Esophagus (tissue), 2 donors: ENCODE results near the gene ABCA4. TPM values are rescaled to one million over a fixed set of nuclear protein-coding genes. Genes with fewer than 3 reads are reported as not detected.

Experiments used
- H3K27ac ChIP-seq, 2 donors: one replicate each; pipeline ENCODE4 v1.5.1; 2013; ENCODE audit warnings: low read depth in 2 of 2, mild to moderate bottlenecking in 2 of 2, inconsistent platforms in 1 of 2, low read length in 1 of 2, moderate library complexity in 1 of 2
- H3K27me3 ChIP-seq, 2 donors: one replicate each; pipeline ENCODE4 v1.6.1; 2013; ENCODE audit warnings: low read length in 2 of 2, control low read depth in 1 of 2, mild to moderate bottlenecking in 1 of 2; ENCODE audit not compliant: insufficient read depth in 2 of 2, control insufficient read depth in 1 of 2
- H3K36me3 ChIP-seq, 2 donors: one replicate each; pipeline ENCODE4 v1.6.1; 2013; ENCODE audit warnings: low read length in 1 of 2; ENCODE audit not compliant: control insufficient read depth in 2 of 2, insufficient read depth in 2 of 2
- H3K4me1 ChIP-seq, 2 donors: one replicate each; pipeline ENCODE4 v1.6.1; 2013; ENCODE audit warnings: low read length in 1 of 2; ENCODE audit not compliant: control insufficient read depth in 2 of 2, insufficient read depth in 2 of 2
- H3K4me3 ChIP-seq, 2 donors: one replicate each; pipeline ENCODE4 v1.5.1; 2013; ENCODE audit warnings: low read length in 2 of 2, mild to moderate bottlenecking in 2 of 2, low read depth in 1 of 2, moderate library complexity in 1 of 2
- H3K9me3 ChIP-seq, 2 donors: one replicate each; pipeline ENCODE4 v1.6.1; 2013; ENCODE audit warnings: mild to moderate bottlenecking in 2 of 2, low read depth in 1 of 2, low read length in 1 of 2, moderate library complexity in 1 of 2; ENCODE audit not compliant: control insufficient read depth in 2 of 2, insufficient read depth in 1 of 2
- WGBS, 2 donors: extraction: QIAGEN DNeasy Blood & Tissue Kit; methylation state at CpG; one replicate each; pipeline ENCODE4 v1.1.7; 2013; 5-methylcytosine and 5-hydroxymethylcytosine counted together
- polyA plus RNA-seq, 2 donors: library from polyadenylated mRNA; stranded (reverse); fragments of 200-250 nt; gene quantifications; one replicate each; pipeline ENCODE4 v1.2.3, GENCODE V29; 2013
- donor health status: healthy with polysubstance abuse.
- donor health status: Bipolar disorder and iron deficiency.

ABCA4 gene
- polyA plus RNA-seq, 2 donors, result 0.04 to 0.07 TPM

- H3K36me3 ChIP-seq, result no peaks in the 10 kb centered on the region
- no peaks in the 10 kb centered on the region for H3K27me3 ChIP-seq
- peaks cover 0 to 2% of the 10 kb centered on the region in 2 donors for H3K4me1 ChIP-seq
- no peak overlapping the region for H3K4me3 ChIP-seq
- H3K9me3 ChIP-seq, result no peaks in the 10 kb centered on the region
- WGBS, 2 donors, result 90% methylated on average over 10 of the region's 10 CpGs
- H3K27ac ChIP-seq, result no peak overlapping the region
Observed at GRCh38 chr1:94026619-94027380, 94.1 kb downstream of the ABCA4 start.

DNA sequence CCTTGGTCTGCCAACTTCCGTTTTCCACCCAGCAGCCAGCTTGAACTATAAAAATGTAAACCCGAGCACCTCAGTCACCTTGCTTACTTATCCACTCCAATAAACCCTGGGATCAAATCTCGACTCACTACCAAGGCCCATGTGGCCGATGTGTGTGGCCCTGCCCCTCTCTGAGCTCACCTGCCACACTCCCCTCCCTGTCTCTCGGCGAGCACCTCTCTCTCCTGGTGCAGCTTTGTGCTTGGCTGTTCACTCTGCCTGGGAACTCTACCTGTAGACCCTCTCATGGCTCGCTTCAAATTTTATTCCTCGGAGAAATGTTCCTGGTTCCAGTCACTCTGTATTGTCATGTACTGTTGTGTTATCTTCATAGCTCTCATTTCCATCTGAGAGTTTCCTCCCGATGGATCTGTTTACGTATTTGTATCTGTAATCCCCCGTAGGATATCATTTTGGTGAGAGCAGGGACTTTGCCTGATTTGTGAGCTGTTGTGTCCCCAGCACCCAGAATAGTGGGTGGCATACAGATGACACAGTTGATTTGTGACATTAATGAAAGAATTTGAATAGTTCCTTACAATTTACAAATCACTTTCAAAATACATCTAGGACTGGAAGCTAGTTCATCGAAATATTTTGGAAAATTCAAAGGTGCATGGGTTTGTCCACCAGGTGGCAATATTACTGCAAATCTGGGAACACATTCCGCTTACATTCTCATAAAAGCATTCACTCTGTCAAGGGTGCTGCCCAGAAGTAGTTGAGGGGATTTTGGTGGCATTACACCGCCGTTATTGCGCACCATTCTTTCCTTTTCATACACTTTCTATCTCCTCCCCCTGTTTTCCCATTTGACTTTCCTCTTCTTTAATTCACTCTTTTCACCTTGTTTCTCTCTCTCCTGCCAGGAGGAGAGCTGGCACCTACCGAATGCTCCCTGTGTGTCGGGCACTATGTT lies 95.3 kb downstream of the ABCA4 start:
- H3K4me3 ChIP-seq, result no peak overlapping the region
- 52 to 59% methylated on average over 18 of the region's 18 CpGs for WGBS, 2 donors
- no peaks in the 10 kb centered on the region for H3K36me3 ChIP-seq
- H3K9me3 ChIP-seq, result no peaks in the 10 kb centered on the region
- H3K27me3 ChIP-seq, result no peaks in the 10 kb centered on the region
- no peak overlapping the region for H3K27ac ChIP-seq
- peaks cover 0 to 2% of the 10 kb centered on the region in 2 donors for H3K4me1 ChIP-seq

GRCh38 chr1:94024104-94024792 lies 96.7 kb downstream of the ABCA4 start:
- Histone ChIP-seq H3K27me3 (no peaks in the 10 kb centered on the region), H3K36me3 (no peaks in the 10 kb centered on the region), H3K4me1 (peaks cover 0 to 2% of the 10 kb centered on the region in 2 donors), H3K4me3 (no peak overlapping the region), H3K27ac (no peak overlapping the region), H3K9me3 (no peaks in the 10 kb centered on the region)
- 85 to 87% methylated on average over 8 of the region's 8 CpGs for WGBS, 2 donors

DNA sequence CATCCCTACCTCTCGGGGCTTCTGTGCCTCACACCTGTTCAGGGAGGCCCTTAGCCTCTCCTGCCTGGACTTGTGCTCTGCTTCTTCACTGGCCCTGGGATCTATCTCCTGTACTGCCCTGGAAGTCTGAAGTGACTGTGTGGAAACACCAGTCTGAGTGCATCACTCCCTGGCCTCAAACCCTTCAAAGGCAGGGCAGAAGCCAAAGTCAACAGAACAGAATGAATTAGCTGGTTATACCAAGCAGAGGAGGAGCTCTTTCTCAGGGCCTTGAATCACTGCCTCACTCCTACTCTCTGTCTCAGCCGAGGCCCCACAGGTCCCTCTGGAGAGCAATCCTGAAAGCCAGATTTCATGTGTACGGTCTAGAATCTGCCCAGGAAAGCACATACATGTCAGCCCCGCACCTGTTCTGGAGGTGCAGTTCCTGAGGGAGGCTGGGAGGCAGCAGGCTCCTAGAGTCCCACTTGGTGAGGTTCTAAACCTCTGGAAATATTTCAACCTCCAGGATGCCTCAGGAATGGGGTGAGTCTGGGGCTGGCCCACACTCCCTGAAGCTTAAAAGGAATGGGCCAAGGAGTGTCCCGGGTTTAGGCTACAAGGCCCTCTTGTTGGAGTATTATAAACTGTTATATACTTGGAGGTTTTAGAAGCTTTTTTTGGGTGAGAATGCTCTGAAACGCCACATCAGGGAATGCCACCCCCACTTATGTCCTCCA lies 98.3 kb downstream of the ABCA4 start:
- no peak overlapping the region for H3K27ac ChIP-seq
- 73 to 76% methylated on average over 6 of the region's 6 CpGs for WGBS, 2 donors
- peaks cover 0 to 2% of the 10 kb centered on the region in 2 donors for H3K4me1 ChIP-seq
- no peaks in the 10 kb centered on the region for H3K36me3 ChIP-seq
- H3K4me3 ChIP-seq, result no peak overlapping the region
- H3K9me3 ChIP-seq, result no peaks in the 10 kb centered on the region
- H3K27me3 ChIP-seq, result no peaks in the 10 kb centered on the region

DNA sequence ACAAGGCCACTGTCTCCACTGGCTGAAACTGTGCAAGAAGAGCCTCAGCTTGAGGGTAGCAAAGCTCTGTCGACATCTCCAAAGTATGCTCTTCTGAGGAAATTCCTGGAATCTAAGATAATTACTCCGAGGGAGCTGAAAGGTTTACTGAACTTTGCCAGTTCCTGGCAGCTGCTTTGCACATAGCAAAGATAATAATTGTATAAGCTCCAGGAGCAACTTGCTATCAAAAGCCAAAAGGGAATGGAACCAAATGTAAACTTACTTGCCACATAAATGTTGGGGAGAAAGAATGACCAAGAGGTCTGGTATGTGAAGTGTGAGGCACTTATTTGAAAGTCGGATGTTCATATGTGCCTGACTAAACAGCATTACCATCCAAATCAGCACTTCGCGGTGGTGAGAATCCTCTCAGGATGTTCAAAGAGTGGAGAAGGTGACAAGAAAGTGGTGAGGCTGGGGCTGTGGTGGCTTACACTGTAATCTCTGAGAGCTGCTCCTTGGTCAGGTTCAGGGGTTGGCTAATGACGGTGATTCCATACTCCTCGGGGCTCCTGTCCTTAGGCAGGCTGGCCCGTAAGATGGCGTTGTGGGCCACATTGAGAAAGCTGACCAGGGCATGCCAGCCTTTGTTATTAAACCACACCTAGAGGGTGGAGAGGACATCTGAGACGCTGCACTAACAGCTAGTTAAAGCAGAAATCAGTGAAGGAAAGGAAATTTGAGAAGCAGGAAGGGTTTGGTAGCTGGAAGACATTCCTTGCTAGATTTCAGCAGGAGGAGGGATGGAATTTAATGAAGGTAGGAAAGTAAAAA lies 100.0 kb downstream of the ABCA4 start:
- Histone ChIP-seq H3K9me3 (no peaks in the 10 kb centered on the region), H3K4me1 (peaks cover 0 to 2% of the 10 kb centered on the region in 2 donors), H3K36me3 (no peaks in the 10 kb centered on the region), H3K4me3 (no peak overlapping the region), H3K27ac (no peak overlapping the region), H3K27me3 (no peaks in the 10 kb centered on the region)
- 74 to 77% methylated on average over 10 of the region's 10 CpGs for WGBS, 2 donors

GRCh38 chr1:94019327-94019726 lies 101.6 kb downstream of the ABCA4 start:
- no peaks in the 10 kb centered on the region for H3K9me3 ChIP-seq
- no peak overlapping the region for H3K27ac ChIP-seq
- no peaks in the 10 kb centered on the region for H3K27me3 ChIP-seq
- 88 to 90% methylated on average over 9 of the region's 9 CpGs for WGBS, 2 donors
- H3K4me3 ChIP-seq, result no peak overlapping the region
- peaks cover 0 to 2% of the 10 kb centered on the region in 2 donors for H3K4me1 ChIP-seq
- H3K36me3 ChIP-seq, result no peaks in the 10 kb centered on the region

GRCh38 chr1:94017155-94017829 lies 103.7 kb downstream of the ABCA4 start:
- Histone ChIP-seq H3K4me1 (no peaks in the 10 kb centered on the region), H3K9me3 (no peaks in the 10 kb centered on the region), H3K36me3 (no peaks in the 10 kb centered on the region), H3K27ac (no peak overlapping the region), H3K4me3 (no peak overlapping the region), H3K27me3 (no peaks in the 10 kb centered on the region)
- 47 to 54% methylated on average over 6 of the region's 6 CpGs for WGBS, 2 donors

GRCh38 chr1:94015489-94015817 lies 105.5 kb downstream of the ABCA4 start:
- Histone ChIP-seq H3K27me3 (no peaks in the 10 kb centered on the region), H3K36me3 (no peaks in the 10 kb centered on the region), H3K9me3 (peaks cover 0 to 2% of the 10 kb centered on the region in 2 donors), H3K4me1 (no peaks in the 10 kb centered on the region), H3K27ac (no peak overlapping the region), H3K4me3 (no peak overlapping the region)
- 91 to 96% methylated on average over 3 of the region's 3 CpGs for WGBS, 2 donors
